Suprapubic skin (tissue), 4 donors: ENCODE results near the gene AGPAT4.

ENCODE experiments used
- POLR2A ChIP-seq, 2 donors: fragments of 450-650 bp; IDR thresholded peaks; one replicate each; pipeline ENCODE4 v1.6.1; 2017; ENCODE audit warnings: antibody characterized with exemption in 2 of 2, mild to moderate bottlenecking in 2 of 2, moderate library complexity in 2 of 2
- POLR2AphosphoS5 ChIP-seq, 3 donors: sonication (generic); formaldehyde crosslinking; IDR thresholded peaks; one replicate each; pipeline ENCODE4 v1.6.1; 2017; ENCODE audit warnings: antibody characterized with exemption in 3 of 3
- TF ChIP-seq, protein P1 (sequence below), 2 donors: fragments of 200-600 bp in 1 of 2; fragments of 450-650 bp in 1 of 2; sonication (generic) in 1 of 2; IDR thresholded peaks; one replicate each; pipeline ENCODE4 v1.5.1; 2016 to 2019; ENCODE audit warnings: antibody characterized with exemption in 2 of 2, mild to moderate bottlenecking in 1 of 2, moderate library complexity in 1 of 2

DNA sequence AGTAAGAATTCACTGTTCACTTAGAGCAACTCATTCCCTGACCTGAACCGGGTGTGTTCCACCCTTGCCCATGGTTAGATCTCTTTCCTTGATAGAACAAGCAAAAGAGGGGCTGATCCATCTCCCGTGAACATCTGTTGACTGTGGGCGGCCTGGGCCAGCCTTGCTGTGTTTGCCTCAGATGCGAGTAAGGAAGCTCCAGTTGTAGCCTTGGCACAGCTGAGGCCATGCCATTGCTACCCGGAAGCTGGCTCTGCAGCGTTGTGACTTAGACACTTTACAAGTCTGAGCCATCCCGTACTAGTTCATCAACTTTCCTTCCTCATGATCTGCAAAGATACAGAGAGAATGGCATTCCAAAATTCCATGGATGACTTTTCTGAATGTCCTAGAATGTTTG, 143.3 kb downstream of the AGPAT4 start:
- TF ChIP-seq, protein P1, sequence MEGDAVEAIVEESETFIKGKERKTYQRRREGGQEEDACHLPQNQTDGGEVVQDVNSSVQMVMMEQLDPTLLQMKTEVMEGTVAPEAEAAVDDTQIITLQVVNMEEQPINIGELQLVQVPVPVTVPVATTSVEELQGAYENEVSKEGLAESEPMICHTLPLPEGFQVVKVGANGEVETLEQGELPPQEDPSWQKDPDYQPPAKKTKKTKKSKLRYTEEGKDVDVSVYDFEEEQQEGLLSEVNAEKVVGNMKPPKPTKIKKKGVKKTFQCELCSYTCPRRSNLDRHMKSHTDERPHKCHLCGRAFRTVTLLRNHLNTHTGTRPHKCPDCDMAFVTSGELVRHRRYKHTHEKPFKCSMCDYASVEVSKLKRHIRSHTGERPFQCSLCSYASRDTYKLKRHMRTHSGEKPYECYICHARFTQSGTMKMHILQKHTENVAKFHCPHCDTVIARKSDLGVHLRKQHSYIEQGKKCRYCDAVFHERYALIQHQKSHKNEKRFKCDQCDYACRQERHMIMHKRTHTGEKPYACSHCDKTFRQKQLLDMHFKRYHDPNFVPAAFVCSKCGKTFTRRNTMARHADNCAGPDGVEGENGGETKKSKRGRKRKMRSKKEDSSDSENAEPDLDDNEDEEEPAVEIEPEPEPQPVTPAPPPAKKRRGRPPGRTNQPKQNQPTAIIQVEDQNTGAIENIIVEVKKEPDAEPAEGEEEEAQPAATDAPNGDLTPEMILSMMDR (IDR thresholded peaks at IDR 0.05): no peak
- TF ChIP-seq POLR2A (IDR thresholded peaks at IDR 0.05) (no peak), POLR2AphosphoS5 (IDR thresholded peaks at IDR 0.05) (no peak)
